NCI-H146 (cell line): Measurements from ENCODE around the gene BMI1.

Source experiments
- DNase-seq: peaks from one replicate; lab custom pipeline; 2025; lab: John Stamatoyannopoulos, UW

The BMI1 gene

DNA sequence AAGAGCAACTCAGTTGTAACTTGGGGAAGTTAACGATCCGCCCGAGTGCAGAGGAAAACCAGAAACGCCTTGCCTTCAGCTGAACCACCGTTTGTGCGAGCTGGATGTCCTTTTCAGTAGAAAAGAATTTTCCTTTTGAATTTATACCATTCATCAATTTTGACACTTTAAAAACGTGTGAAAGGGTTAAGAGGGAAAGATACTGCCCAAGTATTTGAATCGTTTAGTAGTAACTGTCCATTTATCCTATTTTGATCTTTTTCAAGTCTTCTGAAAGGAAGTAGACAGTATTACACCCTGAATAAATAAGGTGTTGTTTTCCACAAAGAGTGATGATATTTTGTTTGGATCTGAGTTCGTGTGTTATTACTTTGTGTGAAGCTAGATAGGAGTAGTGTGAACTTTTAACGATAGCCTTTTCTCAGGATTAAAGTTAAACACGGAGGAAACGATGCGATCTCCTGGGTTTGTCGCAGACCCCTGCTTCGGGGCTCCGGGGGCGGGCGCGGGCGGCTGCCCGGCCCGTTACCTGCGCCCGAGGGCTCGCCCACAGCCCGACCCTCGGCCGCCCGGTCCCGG lies 830 bp upstream of the BMI1 start:
- DNase-seq: no peak

DNA sequence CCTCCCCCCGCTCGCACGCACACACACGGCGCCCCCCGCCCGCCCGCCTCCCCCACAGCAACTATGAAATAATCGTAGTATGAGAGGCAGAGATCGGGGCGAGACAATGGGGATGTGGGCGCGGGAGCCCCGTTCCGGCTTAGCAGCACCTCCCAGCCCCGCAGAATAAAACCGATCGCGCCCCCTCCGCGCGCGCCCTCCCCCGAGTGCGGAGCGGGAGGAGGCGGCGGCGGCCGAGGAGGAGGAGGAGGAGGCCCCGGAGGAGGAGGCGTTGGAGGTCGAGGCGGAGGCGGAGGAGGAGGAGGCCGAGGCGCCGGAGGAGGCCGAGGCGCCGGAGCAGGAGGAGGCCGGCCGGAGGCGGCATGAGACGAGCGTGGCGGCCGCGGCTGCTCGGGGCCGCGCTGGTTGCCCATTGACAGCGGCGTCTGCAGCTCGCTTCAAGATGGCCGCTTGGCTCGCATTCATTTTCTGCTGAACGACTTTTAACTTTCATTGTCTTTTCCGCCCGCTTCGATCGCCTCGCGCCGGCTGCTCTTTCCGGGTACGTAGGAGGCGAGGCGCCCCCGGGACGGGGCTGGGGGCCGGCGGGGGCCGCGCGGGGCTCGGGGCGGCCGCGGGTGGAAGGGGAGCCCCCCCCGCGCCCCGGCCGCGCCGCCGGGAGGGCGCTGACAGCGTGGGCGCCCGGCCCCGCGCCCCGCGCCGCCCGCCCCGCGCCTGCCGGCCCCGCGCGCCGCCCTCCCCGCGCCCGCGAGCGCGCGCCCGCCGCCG lies 441 bp downstream of the BMI1 start:
- peak; percentile 82 for DNase-seq

DNA sequence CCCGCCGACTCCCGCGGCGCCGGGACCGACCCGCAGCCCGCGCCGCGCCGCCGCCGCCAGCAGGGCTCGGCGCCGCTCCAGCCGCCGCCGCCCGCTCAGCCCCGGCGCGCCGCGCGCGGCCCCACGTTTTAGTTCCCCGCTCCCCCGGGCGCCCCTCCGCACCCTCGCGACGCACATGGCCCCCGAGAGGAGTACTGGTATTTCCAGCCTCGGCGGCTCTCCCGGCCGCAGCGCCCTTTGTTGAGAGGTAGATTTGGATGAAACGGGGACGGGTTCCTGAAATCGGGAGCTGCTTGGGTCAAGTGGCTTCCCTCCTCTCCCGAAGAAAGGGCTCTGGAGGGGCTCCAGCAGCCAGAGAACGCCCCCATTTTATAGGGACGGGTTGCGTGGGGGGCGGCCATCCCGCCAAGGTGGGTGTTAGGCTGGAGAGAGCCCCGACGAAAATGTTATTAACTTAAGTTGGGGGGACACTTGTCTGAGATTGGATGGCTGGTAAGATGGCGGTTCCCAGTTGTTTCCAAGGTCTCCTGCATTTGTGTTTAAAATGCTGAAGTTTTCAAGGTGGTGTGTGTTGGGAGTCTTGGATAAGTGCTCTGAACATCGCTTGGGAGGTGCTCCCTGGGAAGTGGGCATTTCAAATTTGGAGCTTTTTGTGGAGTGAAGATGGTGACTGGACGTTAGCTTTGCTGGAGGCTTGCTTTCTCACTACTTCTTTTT lies 1.2 kb downstream of the BMI1 start:
- peak; percentile 54 for DNase-seq

DNA sequence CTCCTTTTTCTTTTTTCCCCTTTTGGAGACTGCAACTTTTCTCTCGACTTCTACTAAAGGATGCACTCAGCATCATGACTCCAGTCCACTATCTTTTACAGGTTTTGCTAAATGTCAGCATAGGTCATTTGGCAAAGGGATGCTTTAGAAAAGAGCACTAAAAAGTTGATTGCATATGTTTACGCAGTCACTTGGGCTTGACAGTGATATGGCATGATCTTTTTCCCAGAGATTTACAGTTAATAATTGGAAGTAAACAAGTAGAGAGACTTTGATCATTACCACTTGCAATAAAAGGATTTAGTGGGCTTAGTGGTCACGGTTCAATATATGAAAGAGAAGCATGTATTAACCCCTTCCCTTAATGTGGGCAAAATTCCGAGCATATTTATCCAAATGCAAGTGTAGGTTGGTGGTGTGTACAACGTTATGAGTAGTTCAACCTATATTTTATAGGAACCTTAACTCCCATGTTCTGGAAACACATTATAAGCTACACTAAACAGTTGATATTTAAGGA lies 1.8 kb downstream of the BMI1 start:
- DNase-seq: no peak

DNA sequence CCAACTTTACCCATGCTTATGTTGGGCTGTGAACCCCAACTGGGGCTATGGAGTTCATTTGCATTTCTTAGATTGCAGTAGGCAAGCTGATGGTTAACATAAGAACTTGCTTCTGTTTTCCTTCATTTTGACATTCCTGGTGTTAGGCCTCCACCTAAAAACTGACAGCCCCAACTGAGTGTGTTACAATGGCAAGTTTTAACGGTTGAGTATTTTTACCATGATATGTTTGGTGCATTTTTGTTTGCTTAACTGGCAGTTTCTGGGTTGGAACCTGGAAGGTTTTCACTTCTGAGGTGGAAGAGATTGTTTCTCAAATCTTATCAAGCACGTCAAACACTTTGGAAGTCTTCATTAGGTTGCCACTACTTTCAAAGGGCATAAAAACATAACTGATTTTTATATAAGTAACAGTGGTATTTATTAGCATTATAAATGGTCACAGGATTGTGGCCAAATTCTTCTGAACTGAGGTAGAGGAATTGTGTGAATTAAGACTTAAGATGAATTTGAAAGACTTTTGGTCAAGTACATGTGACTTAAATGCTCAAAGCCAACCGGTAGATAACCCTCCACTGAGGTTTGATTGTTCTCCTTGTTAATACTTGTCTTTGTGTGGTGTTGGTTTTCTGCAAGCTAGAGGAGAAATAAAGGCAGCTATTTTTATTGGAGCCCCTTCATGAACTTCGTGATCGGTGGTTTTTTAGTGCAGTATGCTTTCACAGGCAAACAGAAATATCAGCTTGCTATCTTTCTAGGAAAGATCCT lies 2.8 kb downstream of the BMI1 start:
- DNase-seq: no peak

DNA sequence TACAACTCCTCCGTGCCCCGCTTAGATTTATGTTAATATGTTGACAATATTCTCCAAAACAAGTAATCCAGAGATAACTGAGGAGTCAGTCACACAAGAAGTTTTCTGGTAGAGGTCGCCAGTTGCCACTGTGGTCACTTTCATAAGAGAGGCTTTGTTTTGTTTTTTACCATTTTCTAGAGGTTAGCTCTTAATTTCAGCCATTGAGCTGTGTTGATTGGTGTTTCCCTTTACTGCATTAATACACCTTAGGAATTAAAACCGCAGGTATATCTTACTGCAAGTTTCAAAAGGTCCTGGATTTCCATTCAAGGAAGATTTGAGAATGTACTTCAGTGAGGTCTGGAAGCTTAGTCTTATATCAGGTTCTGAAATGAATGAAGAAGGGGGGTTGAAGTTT lies 3.5 kb downstream of the BMI1 start:
- DNase-seq: no peak

DNA sequence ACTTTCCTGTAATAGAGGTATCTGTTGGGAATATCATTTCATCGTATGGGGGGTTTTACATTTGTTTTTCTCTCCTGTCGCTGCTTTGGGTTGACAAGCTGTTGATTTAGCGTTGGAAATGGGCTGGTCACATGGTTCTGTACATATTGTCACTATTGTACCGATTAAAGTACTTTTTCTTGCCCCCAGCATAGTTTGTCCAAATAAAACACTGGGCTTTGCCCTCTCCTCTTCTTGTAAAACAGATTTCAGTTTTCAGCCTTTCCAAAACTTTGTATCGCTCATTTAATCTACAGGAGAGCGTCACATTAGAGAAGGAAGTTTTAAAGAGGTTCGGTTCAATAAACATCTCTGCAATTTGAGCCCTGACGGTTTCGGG lies 4.0 kb downstream of the BMI1 start:
- no peak for DNase-seq

DNA sequence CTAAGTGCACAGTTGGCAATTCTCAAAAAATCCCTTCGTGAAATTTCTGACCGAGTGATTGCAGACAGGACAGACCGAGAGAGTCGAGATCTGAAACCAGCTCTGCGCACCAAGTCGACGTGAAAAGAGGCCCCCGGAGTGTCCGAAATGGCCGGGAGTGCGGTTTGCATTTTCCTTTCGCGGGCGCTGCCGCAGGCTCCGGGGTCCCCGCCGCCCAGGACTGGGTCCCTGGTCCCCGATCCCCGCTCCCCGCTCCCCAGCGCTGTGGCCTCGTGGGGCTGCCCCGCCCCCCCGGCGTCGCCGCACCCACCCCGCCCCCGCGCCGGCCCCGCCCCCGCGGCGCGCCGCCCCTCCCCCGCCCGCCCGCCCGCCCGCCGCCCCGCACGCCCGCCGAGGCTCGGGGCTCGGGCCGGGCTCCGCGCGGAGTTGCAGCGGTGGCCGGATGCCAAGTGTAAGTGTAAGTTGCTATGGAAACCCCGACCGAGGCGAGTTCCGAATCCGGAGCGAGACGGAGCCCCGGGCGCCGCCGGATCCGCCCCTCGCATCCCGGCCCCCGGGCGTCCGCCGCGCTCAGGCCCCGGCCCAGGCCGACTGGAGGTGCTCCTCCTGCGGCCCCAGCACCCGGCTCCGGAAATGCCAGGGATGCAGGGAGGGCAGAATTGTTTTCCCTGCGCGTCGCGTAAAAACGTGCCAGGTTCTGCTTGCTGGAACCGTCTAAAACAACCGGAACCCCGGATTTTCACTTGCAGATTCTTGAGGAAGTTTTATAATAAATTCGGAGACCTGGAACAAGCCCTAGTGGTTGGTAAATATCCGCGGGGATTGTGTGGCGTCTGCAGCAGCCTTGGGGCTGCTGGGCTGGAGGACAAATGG lies 4.6 kb downstream of the BMI1 start:
- DNase-seq: peak; percentile 94

DNA sequence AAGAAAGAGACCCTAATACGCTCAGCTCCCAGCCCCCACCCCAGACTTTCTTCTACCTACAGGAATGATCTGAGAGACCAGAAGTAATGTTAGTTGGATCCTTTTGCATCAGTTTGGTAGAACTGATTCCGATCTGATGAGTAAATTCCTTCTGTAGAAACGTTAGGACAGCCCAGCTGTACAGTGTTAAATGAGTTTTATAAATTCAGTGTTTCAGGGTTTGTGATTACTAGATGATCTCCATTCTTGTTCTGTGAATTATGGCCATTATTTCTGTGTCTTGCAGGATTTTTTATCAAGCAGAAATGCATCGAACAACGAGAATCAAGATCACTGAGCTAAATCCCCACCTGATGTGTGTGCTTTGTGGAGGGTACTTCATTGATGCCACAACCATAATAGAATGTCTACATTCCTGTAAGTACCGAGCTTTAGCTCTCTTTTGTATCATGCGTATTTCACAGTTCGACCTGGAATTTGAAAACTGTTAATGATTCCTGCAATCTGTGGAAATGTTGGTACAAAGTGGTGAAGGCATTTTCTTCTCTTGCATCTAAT lies 5.3 kb downstream of the BMI1 start:
- DNase-seq: no peak

DNA sequence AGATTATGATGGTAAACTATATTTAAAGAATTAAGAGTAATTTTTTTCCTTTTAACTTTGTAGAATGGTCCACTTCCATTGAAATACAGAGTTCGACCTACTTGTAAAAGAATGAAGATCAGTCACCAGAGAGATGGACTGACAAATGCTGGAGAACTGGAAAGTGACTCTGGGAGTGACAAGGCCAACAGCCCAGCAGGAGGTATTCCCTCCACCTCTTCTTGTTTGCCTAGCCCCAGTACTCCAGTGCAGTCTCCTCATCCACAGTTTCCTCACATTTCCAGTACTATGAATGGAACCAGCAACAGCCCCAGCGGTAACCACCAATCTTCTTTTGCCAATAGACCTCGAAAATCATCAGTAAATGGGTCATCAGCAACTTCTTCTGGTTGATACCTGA lies 8.3 kb downstream of the BMI1 start:
- no peak for DNase-seq

DNA sequence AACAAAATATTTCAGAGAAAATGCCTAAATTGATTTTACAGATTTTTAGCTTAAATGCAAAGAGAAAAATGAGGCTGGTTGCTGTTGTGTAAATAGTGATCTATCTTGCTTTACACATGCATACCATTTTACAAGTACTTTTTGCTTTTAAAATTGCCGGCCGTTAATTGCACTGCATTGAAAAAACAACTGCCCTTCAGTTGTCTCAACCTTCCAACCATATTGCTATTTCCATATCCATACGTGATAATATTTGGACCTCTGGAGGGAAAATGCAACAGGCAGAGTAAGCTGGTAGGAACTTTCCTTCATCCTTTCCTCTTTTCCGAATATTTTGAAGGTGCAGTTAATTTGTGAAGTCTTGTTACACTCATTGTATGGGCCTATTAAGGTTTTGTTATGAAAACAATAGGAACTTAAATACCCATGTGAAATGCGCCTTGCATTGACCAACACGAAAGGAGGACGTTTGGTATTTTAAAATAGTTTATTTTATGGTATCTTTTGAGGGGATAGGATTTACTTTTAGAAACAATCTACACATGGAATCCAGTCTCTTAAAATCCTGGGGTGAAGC lies 11.3 kb downstream of the BMI1 start:
- no peak for DNase-seq

DNA sequence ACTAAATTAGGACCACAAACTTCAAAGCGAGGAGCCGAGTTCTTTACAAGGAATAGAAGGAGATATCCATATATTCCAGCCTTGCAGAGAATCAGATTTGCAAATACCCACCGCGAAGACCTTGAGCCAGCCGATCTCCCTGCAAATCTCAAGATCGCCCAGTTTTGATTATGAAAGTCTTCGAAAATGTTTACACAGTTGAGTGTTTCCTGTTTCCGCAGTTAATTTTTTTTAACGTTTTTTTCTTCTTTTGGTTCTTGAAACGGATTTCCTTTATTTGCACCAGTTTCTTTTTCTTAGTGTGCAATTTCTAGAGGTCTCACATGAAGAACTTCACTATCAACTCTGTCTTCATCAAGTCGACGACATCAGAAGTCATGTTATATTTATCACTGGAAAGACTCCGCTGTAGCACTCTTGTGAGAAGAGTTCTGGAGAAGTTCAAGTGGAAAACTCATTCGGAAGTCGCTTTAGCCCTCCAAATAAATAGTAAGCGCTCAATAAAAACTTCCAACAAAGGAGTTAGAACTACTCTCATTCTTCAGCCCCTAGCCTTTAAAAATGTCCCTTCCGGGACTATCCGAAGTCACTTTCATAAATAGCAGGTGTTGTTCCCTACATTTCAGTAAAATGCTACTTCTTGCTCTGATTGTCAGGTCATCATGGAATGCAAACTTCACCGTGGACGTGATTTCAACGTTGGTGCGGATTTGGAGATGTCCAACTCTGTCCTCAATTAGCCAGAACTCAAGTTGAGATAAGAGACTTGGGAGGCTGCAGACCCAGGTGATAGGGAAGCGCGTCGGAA lies 12.5 kb downstream of the BMI1 start:
- DNase-seq: no peak

DNA sequence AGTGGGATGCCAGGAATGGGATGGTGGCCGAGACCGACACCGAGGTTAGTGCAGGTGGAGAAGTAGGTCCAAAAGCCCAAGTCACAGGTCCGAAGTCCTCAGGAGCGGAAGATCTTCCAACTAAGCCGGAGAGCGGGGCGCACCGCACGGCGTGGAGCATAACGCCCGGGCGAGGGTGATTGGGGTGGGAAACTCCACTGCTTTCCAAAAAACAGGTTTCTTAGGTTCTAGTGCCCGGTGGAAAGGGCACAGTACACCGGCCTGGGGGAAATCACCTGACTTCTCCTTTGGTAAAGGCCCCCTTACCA lies 13.0 kb downstream of the BMI1 start:
- no peak for DNase-seq

DNA sequence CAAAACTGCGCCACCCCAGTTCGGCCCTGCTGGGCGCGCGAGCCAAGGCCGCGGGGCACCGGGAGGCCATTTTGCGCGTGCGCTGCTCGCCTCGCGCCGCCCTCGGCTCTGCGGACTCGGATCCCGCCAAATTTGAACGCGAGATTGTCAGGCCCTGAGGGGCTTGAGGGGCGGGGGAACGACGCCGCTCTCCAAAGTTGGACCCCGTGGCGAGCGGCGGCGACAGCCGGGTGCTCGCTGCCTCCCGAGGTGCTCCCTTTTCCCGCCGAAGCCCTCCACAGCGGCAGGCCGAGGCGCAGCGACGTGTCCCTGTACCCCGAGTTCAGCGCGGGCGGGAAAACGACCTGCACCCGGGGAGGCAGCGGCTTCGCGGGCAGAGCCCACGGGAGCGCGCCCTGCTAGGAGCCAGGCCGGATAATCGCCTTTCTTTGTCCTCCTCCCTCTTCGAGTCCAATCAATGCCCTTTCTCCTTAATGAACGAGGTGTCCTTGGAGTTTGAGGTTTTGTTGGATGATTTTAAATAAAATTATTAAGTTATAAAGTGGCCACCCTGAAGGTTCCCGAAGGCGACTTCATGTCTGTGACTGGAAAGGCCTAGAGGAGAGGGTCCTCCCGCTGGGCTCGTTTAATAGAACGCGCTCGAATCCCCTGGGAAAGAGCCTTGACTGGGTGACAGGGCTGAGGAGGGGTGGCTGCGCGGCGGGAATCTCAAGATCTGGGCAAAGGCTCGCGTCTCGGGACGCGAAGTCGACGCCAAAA lies 13.7 kb downstream of the BMI1 start:
- no peak for DNase-seq

DNA sequence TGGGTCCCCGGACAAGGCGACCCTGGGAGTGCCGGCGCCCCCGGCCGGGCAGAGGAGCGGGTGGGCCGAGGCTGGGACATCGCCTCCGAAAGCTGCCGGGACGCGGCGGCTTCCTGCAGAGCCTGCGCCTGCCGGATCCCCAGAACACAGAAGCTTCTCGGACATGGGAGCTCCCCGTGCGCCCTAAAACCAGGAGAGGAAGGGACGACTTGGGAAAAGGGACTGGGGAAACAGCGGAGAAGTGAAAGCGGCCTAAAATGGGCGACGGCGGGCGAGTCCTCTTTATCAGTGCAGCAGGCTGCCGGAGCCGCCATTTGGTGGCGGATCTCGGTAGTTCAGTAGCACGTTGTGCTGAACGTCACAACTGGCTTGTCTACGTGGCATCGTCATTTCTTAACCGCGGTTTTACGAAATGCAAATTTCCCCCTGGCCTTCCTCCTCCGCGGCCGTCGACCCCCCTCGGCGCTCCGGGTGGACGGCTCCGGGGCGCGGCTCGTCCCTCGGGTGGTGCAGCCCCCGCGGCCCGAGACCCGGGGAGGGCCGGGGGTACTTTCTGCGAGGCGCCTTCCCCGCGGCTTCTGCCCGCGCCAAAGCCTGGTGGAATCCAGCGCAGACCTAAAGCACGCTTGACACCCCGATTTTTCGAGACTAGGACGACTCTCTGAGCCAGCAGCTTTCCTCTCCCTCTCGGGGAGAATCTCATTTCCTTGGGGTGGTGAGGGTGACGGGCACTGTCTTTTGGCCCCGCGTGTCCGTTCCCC lies 14.5 kb downstream of the BMI1 start:
- DNase-seq: no peak

DNA sequence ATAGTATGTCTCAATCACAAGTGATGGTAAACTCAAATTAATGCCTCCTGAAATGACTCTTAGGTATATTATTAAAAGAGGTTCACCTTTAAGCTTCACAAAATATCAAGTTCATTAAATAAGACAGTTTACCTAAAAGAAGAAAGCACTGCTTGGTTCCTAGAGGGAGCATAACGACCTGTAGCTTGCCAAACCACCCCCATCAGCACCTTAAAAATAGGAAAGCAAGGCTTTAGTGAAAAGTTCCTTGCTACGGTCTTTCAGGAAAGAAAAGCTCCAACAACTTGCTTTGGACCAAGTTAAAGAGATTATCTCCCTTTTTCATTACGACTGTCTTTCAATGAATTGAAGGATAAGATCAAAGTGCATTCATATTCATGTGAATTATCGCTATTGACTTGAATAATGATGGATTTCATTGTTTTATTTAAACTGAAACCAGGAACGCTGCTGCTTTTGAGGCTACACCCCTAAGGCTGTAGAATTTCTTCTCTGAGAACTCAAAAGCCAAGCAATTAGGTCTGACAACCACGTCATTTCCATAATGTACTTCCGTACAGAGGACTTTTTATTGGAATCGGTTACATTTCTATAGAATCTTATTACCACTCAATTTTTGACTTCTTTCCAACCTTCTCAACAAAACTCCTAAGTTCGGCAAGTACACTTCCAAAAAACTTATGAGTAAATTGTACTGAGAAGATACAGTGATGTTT lies 17.4 kb downstream of the BMI1 start:
- DNase-seq: no peak

DNA sequence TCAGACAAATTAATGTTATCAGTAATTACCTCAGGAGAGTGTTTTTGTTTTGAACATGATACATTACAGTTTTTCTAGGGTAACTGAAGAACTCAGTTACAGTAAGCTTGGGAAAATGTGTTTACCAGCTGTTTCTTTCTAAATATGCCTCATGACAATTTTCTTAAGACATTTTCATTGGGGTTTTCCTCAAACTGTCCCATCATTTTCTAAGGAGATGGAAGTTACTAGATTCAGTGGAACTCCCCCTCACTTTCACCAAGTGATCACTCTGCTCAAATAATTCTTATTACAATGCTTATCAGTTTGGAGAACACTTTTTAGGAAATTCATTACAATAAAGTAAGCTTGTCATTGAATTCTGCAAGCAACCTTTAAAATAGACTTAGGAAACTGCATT lies 18.0 kb downstream of the BMI1 start:
- DNase-seq: no peak

DNA sequence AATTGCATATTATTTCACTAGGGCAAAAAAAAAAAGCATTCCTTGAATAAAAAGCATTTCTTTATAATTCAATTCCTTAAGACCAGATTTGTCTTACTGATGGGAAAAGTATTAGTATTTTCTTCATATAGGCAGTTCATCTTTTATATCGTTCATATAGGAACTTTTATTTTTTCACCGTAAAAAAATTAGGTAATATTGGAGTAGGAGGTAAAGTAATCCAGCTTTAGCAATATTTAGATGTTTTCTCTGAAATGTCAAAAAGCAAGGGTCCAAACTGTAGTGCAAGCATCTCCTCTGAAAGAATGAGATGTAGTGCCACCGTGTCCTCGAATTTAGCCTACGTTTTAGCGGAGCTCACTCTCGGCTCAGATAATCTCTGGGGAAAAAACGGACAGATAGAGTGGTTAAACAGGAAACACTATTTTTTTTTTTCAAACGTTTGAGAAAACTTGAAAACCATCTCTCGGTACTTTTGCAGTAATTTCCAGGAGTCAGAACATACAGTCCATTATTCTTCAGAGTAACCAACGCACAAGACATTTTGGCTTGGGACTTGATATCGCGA lies 18.9 kb downstream of the BMI1 start:
- no peak for DNase-seq
